Psoas muscle (tissue), 8 donors: ENCODE data around the gene PHKB. TPM values are rescaled to one million over a fixed set of nuclear protein-coding genes. Genes with fewer than 3 reads are reported as not detected.

ENCODE experiments used
- ATAC-seq, 4 donors: fragments of 200-7000 bp; cut with Tn5 transposase; one replicate each; pipeline ENCODE4 v1.9.1; 2020; ENCODE audit warnings: moderate library complexity in 3 of 4, mild to moderate bottlenecking in 2 of 4
- DNase-seq, 2 donors: peaks; one replicate each; pipeline ENCODE4 v3.0.0-alpha.2; 2020
- H3K27ac ChIP-seq: fragments of 200-600 bp; one replicate; pipeline ENCODE4 v1.8.0; 2022
- H3K27me3 ChIP-seq, 3 donors: fragments of 200-600 bp in 1 of 3; one replicate each; pipeline versions ENCODE4 v1.6.1 to v1.8.0; 2013 to 2022; ENCODE audit warnings: low read length in 2 of 3, mild to moderate bottlenecking in 2 of 3, moderate library complexity in 1 of 3; ENCODE audit not compliant: insufficient read depth in 3 of 3
- H3K36me3 ChIP-seq, 2 donors: fragments of 200-600 bp in 1 of 2; one replicate each; pipeline versions ENCODE4 v1.6.1 to v1.8.0; 2013 to 2022; ENCODE audit warnings: low read depth in 1 of 2, mild to moderate bottlenecking in 1 of 2, moderate library complexity in 1 of 2; ENCODE audit not compliant: insufficient read depth in 1 of 2
- H3K4me1 ChIP-seq: fragments of 200-600 bp; one replicate; pipeline ENCODE4 v1.8.0; 2022
- H3K4me3 ChIP-seq: fragments of 200-600 bp; one replicate; pipeline ENCODE4 v1.8.0; 2022; ENCODE audit warnings: mild to moderate bottlenecking
- H3K9me3 ChIP-seq: fragments of 200-600 bp; one replicate; pipeline ENCODE4 v1.8.0; 2022
- CTCF ChIP-seq: fragments of 200-600 bp; IDR thresholded peaks from one replicate; pipeline ENCODE4 v1.8.0; 2022; ENCODE audit warnings: antibody characterized with exemption
- WGBS, 3 donors: extraction: QIAGEN DNeasy Blood & Tissue Kit; methylation state at CpG; one replicate each; pipeline versions ENCODE4 v1.1.6 to v1.1.7; 2013; 5-methylcytosine and 5-hydroxymethylcytosine counted together
- intact Hi-C, 2 donors: fragments of 100-400 bp; cut with DNase I; formaldehyde crosslinking; loops; one replicate each; pipeline versions ENCODE4 v1.11.0 to v1.14.2; 2022
- polyA plus RNA-seq, 3 donors: library from polyadenylated mRNA; stranded (reverse); fragments of 200-250 nt; gene quantifications; one replicate each; pipeline ENCODE4 v1.2.3, GENCODE V29; 2013
- total RNA-seq, 4 donors: library from RNA; stranded (reverse); fragmentation: NEBNext Ultra II Directional in 2 of 4; extraction: Animal tissue kit (Norgen Biotek cat#: 25700) in 2 of 4; gene quantifications; one replicate each; pipeline versions ENCODE4 v1.2.1 to v1.2.4, GENCODE V29; 2021 to 2023
- donor health status: healthy with polysubstance abuse.
- donor health status: DM: no; HTN: no; CAD: no; lungs with moderate emphysema.
- donor health status: Bipolar disorder and iron deficiency.
- donor health status: healthy.
- donor health status: DM: yes; HTN: yes; CAD: no.
- donor health status: DM: no; HTN: no; CAD: no.
- donor health status: DM: no; HTN: no; CAD: no.
- donor health status: DM: yes; HTN: yes; CAD: no.

Gene PHKB
- total and polyA plus RNA-seq, 7 donors = 18.8 to 87.7 (median 71.0) TPM

DNA sequence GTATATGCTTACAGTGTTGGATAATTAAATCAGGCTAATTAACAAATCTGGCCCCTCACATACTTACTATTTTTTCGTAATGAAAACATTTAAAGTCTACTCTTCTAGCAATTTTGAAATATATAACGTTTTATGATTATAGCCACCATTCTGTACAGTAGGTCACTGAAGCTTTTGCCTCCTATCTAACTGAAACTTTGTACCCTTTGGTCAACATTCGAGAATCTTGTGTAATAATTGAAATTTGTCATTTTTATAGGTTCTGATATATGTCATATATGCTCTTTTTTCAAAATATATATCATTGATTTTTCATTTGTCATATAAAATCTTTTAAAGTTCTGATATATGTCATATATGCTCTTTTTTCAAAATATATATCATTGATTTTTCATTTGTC, 12.7 kb downstream of the PHKB start:
- H3K36me3 ChIP-seq = no peaks in the 10 kb centered on the region
- WGBS, 3 donors = 93 to 95% (median 94%) methylated on average over 3 of the region's 3 CpGs
- H3K4me3 ChIP-seq = no peak overlapping the region
- no peak for ATAC-seq
- H3K27me3 ChIP-seq = no peaks in the 10 kb centered on the region
- no peak for TF ChIP-seq CTCF
- H3K27ac ChIP-seq = no peak overlapping the region
- peaks cover 28% of the 10 kb centered on the region for H3K4me1 ChIP-seq
- H3K9me3 ChIP-seq = no peaks in the 10 kb centered on the region
- no peak for DNase-seq
- intact Hi-C loops = no loop called here

GRCh38 chr16:47475786-47476185, 14.7 kb downstream of the PHKB start:
- peak overlapping the region; percentile 75 for H3K27ac ChIP-seq

DNA sequence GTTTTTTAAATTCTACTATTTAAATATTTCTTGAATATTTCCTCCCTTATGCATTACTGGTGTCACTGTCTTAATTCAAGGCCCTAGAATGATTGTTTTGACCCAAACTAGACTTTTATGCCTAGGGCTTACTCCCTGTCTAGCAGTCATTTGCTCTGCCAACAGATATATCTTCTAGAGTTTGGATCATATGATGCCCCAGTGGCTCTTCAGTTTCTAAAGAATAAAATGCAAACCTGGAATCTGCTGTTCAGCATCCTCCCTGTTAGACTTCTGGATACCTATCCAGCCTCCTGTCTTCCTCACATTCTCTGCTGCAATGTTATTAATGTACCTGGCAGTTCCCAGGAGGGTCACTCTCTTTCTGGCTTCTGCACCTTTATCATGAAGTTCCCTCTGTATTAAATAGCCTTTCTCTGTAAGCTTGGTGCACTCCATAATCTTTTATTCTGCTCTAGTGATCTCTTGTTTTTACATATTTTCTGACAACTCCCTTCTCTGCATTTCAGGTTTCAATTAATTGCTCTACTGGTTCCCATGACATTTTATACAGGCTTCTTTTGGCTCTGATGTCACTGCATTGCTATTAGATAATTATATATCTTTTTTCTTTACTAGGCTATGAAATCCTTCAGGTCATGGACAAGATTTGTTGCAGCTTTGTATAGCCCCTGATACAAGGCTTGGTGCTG, 15.7 kb downstream of the PHKB start:
- ATAC-seq (no peak), DNase-seq (no peak)
- Histone ChIP-seq H3K36me3 (no peaks in the 10 kb centered on the region), H3K27ac (peak overlapping the region; percentile 75), H3K9me3 (no peaks in the 10 kb centered on the region), H3K4me3 (no peak overlapping the region), H3K27me3 (no peaks in the 10 kb centered on the region), H3K4me1 (peaks cover 33% of the 10 kb centered on the region)
- intact Hi-C loops = no loop called here
- no peak for TF ChIP-seq CTCF

More at GRCh38 chr16:47475786-47476185, 14.7 kb downstream of the PHKB start:
- H3K4me1 ChIP-seq = peaks cover 33% of the 10 kb centered on the region
- no peaks in the 10 kb centered on the region for H3K36me3 ChIP-seq
- no peaks in the 10 kb centered on the region for H3K27me3 ChIP-seq
- ATAC-seq (peak; percentile 74 to 89 (median 86)), DNase-seq (peak in 1 of 2 donors; percentile 52)
- H3K4me3 ChIP-seq = no peak overlapping the region
- 4 to 14% (median 12%) methylated on average over 1 of the region's 1 CpG for WGBS, 3 donors
- intact Hi-C loops = no loop called here
- no peaks in the 10 kb centered on the region for H3K9me3 ChIP-seq
- TF ChIP-seq CTCF = no peak

GRCh38 chr16:47477679-47478078, 16.5 kb downstream of the PHKB start:
- DNase-seq (no peak), ATAC-seq (peak in 1 of 4 donors; percentile 47)
- no peak overlapping the region for H3K4me3 ChIP-seq
- peaks cover 33% of the 10 kb centered on the region for H3K4me1 ChIP-seq
- TF ChIP-seq CTCF = no peak
- no peaks in the 10 kb centered on the region for H3K9me3 ChIP-seq
- intact Hi-C loops = no loop called here
- H3K36me3 ChIP-seq = no peaks in the 10 kb centered on the region
- 54 to 93% (median 61%) methylated on average over 1 of the region's 1 CpG for WGBS, 3 donors
- H3K27ac ChIP-seq = peak overlapping the region; percentile 75
- no peaks in the 10 kb centered on the region for H3K27me3 ChIP-seq

DNA sequence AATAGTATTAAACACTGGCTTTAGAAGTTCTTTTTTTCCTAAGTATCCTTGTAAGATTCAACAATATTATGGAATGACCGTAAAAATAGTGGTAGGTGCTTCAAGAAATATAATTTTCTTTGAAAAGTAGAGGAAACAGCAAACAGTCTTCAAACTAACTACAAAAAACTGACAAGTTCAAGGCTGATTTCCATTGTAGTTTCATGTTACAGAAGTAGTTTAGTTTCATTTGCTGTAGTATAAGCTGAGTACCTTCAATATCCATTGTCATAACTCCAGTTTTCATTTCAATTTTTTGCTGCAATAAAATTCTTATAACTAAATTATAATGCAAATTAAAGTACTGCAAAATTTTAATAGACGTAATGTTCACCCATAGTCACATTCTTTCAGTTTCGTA, 19.3 kb downstream of the PHKB start:
- Histone ChIP-seq H3K36me3 (no peaks in the 10 kb centered on the region), H3K4me1 (peaks cover 28% of the 10 kb centered on the region), H3K27me3 (no peaks in the 10 kb centered on the region), H3K4me3 (no peak overlapping the region), H3K27ac (no peak overlapping the region), H3K9me3 (no peaks in the 10 kb centered on the region)
- TF ChIP-seq CTCF = no peak
- DNase-seq = no peak
- intact Hi-C loops = no loop called here
- ATAC-seq = no peak
- 87 to 96% (median 91%) methylated on average over 3 of the region's 3 CpGs for WGBS, 3 donors
